Measurements from ENCODE around the gene ITIH4.

ITIH4 gene

DNA sequence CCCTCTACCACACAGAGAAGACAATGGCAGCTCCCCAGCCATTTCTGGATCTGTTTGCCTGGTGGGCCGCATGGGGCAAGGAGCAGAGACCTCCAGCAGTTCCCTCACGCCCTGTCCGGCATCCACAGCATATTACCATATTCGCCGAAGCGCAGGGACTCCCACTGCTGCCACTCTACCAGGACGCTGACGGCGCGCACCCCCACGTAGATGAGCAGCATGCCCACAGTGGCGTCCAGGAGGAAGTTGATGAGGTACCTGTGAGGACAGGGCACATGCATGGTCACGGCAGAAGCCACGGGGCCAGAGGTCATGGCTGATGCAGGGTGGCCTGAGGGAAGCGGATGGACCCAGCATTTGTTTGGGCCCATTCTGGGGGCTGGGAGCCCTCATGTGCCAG is 19.2 kb upstream of the ITIH4 start:
- Histone ChIP-seq H3K9me3 (ENCODE audit: control insufficient read depth, insufficient read depth, low read length) (no peaks in the 10 kb centered on the region), H3K4me1 (ENCODE audit: control insufficient read depth, insufficient read depth, low read length) (no peaks in the 10 kb centered on the region), H3K27ac (ENCODE audit: low read depth, low read length) (no peak overlapping the region), H3K4me3 (ENCODE audit: low read depth, low read length) (no peak overlapping the region), H3K27me3 (ENCODE audit: control insufficient read depth, insufficient read depth, low read length) (no peaks in the 10 kb centered on the region), H3K36me3 (ENCODE audit: control insufficient read depth, insufficient read depth, low read length) (peaks cover 44% of the 10 kb centered on the region), H3K9ac (ENCODE audit: low read depth, low read length) (no peak overlapping the region)

DNA sequence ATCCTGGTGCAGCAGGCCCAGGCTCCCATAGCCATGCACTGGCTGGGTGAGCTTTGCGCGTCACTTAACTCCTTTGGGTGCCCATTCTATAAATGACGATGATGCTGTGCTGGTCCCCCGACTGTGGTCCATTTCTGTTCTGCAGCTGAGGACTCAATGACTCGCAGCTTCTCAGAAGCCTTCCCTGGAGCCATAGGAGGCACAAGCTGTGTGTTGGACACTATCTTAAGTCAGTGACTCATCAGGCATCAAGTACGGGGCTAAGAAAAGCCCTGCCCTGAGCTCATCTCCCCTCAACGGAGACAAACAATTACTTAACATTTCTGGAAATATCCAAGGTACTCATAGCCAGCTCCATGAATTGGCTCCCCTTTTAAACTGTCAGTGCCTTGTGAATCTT is 18.1 kb upstream of the ITIH4 start:
- peaks cover 44% of the 10 kb centered on the region for H3K36me3 ChIP-seq (ENCODE audit: control insufficient read depth, insufficient read depth, low read length)
- no peak overlapping the region for H3K9ac ChIP-seq (ENCODE audit: low read depth, low read length)
- no peak overlapping the region for H3K27ac ChIP-seq (ENCODE audit: low read depth, low read length)
- H3K4me1 ChIP-seq (ENCODE audit: control insufficient read depth, insufficient read depth, low read length): no peaks in the 10 kb centered on the region
- no peaks in the 10 kb centered on the region for H3K9me3 ChIP-seq (ENCODE audit: control insufficient read depth, insufficient read depth, low read length)
- H3K4me3 ChIP-seq (ENCODE audit: low read depth, low read length): no peak overlapping the region
- H3K27me3 ChIP-seq (ENCODE audit: control insufficient read depth, insufficient read depth, low read length): no peaks in the 10 kb centered on the region

DNA sequence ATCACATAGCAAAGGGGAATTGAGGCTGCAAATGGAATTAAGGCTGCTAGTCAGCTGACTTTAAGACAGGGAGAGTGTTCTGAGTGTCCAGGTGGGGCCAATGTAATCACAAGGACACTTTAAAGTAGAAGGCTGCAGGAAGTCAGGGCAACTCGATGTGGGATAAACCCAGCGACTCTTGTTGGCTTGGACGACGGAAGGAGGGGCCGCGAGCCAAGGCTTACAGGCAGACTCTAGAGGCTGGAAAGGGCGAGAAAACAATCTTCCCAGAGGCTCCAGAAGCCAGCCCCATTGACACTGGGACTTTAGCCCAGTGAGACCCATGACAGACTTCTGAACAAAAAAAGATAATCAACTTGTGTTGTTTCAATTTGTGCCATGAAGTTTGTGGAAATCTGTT is 17.3 kb upstream of the ITIH4 start:
- no peaks in the 10 kb centered on the region for H3K9me3 ChIP-seq (ENCODE audit: control insufficient read depth, insufficient read depth, low read length)
- no peaks in the 10 kb centered on the region for H3K4me1 ChIP-seq (ENCODE audit: control insufficient read depth, insufficient read depth, low read length)
- H3K27ac ChIP-seq (ENCODE audit: low read depth, low read length): no peak overlapping the region
- no peaks in the 10 kb centered on the region for H3K27me3 ChIP-seq (ENCODE audit: control insufficient read depth, insufficient read depth, low read length)
- H3K36me3 ChIP-seq (ENCODE audit: control insufficient read depth, insufficient read depth, low read length): peaks cover 45% of the 10 kb centered on the region
- H3K4me3 ChIP-seq (ENCODE audit: low read depth, low read length): no peak overlapping the region
- H3K9ac ChIP-seq (ENCODE audit: low read depth, low read length): no peak overlapping the region

DNA sequence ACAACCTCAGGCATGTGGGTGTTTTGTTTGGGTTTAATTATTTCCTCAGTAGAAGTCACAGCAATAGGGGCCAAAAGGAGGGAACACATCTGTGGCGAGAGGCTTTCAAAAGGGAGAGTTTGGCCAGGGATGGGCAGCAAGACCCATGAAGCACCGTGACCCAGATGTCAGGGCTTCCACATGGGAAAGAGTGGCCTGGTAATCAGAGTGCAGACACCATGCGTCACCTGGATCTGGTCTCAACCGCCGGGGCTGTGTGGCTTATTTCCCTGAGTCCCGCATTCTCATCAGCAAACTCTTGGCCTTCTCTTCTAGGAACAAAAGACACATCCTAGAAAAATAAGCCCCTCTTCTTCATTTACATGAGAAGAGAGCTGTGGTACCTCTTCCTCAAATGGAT is 16.8 kb upstream of the ITIH4 start:
- H3K9me3 ChIP-seq (ENCODE audit: control insufficient read depth, insufficient read depth, low read length): no peaks in the 10 kb centered on the region
- no peak overlapping the region for H3K27ac ChIP-seq (ENCODE audit: low read depth, low read length)
- no peak overlapping the region for H3K9ac ChIP-seq (ENCODE audit: low read depth, low read length)
- no peaks in the 10 kb centered on the region for H3K27me3 ChIP-seq (ENCODE audit: control insufficient read depth, insufficient read depth, low read length)
- peaks cover 46% of the 10 kb centered on the region for H3K36me3 ChIP-seq (ENCODE audit: control insufficient read depth, insufficient read depth, low read length)
- no peak overlapping the region for H3K4me3 ChIP-seq (ENCODE audit: low read depth, low read length)
- H3K4me1 ChIP-seq (ENCODE audit: control insufficient read depth, insufficient read depth, low read length): no peaks in the 10 kb centered on the region

DNA sequence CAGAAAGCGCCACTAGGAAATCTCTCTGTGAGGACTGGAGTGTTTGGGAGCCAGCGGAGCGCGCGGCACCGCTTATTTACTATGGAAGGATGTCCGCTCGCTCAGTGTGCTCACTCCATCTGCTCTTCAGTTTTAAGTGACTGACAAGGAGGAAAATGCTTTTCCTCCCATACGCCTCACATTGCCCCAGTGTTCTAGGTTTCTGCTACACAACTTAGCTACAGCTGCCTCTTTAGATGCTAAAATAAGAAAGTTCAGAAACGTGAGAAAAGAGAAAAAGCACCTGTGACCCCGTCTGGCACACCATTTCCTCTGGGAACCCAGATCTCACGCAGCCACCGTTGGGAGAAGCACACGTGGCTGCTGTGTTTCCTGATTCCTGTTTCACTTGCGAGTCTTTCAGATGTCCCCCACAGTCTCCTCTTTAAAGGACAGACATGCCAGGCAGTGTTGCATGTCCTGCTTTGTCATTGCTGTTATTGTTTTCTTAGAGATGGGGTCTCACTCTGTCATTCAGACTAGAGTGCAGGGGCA is 16.0 kb upstream of the ITIH4 start:
- Histone ChIP-seq H3K9me3 (ENCODE audit: control insufficient read depth, insufficient read depth, low read length) (no peaks in the 10 kb centered on the region), H3K9ac (ENCODE audit: low read depth, low read length) (no peak overlapping the region), H3K27ac (ENCODE audit: low read depth, low read length) (no peak overlapping the region), H3K4me1 (ENCODE audit: control insufficient read depth, insufficient read depth, low read length) (no peaks in the 10 kb centered on the region), H3K4me3 (ENCODE audit: low read depth, low read length) (no peak overlapping the region), H3K27me3 (ENCODE audit: control insufficient read depth, insufficient read depth, low read length) (no peaks in the 10 kb centered on the region), H3K36me3 (ENCODE audit: control insufficient read depth, insufficient read depth, low read length) (peaks cover 46% of the 10 kb centered on the region)

DNA sequence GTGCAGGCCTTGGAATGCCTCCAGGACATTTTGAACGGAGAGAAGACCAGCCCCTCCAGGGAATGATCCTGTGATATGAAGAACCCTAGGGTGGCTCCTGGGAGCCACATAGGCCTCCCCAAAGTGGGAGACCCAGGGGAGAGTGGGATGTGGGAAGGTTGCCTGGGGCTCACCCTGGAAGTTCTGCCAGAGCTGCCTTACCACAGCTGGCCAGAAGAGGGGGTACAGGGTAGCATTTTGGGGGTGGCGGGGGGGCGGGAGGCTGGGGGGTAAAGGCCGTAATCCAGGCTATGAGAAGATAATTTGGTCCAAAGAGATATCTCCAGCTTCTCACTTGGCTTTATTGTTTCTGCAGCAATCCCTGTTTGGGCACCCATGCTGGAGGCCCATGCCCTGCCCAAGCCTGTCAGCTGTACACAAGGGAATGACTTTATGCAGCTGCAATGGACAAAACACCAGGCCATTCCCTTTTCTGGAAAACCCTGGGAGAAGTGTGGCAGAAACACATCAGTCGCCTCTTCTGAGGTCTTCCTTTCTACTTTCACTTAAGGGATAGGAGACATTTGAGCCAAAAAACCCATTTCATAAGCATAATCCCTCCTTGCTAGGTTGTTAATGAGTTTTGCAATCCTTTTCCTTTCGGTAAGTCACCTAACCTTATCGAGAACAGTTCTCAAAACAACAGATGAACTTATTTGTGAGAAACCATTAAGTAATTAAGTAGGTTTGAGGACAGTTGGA is 15.4 kb upstream of the ITIH4 start:
- no peaks in the 10 kb centered on the region for H3K4me1 ChIP-seq (ENCODE audit: control insufficient read depth, insufficient read depth, low read length)

DNA sequence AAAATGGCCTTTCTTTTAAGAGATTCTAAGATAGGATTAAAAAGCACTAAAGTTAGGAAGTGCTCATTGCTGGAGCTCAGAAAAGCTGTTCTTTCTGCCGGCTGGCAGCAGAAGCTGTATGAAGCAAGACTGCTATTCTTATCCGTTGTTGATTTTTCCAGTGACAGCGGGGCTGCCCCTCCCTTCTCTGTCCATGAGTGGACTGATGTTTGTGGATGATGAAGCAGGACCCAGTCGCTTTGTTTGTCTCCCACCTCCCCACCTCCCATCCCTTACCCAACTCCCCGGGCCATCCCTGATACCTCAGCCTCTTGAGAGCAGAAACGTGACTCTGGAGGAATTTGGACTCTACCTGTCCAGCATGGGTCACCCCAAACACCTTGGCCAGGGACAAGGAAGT is 14.7 kb upstream of the ITIH4 start:
- no peak overlapping the region for H3K27ac ChIP-seq (ENCODE audit: low read depth, low read length)
- H3K27me3 ChIP-seq (ENCODE audit: control insufficient read depth, insufficient read depth, low read length): no peaks in the 10 kb centered on the region
- H3K9me3 ChIP-seq (ENCODE audit: control insufficient read depth, insufficient read depth, low read length): no peaks in the 10 kb centered on the region
- no peak overlapping the region for H3K4me3 ChIP-seq (ENCODE audit: low read depth, low read length)
- no peak overlapping the region for H3K9ac ChIP-seq (ENCODE audit: low read depth, low read length)
- no peaks in the 10 kb centered on the region for H3K4me1 ChIP-seq (ENCODE audit: control insufficient read depth, insufficient read depth, low read length)
- peaks cover 52% of the 10 kb centered on the region for H3K36me3 ChIP-seq (ENCODE audit: control insufficient read depth, insufficient read depth, low read length)

More for the DNA sequence above, 15.4 kb upstream of the ITIH4 start:
- peaks cover 52% of the 10 kb centered on the region for H3K36me3 ChIP-seq (ENCODE audit: control insufficient read depth, insufficient read depth, low read length)
- H3K4me3 ChIP-seq (ENCODE audit: low read depth, low read length): no peak overlapping the region
- no peak overlapping the region for H3K9ac ChIP-seq (ENCODE audit: low read depth, low read length)
- H3K27ac ChIP-seq (ENCODE audit: low read depth, low read length): no peak overlapping the region
- H3K27me3 ChIP-seq (ENCODE audit: control insufficient read depth, insufficient read depth, low read length): no peaks in the 10 kb centered on the region
- H3K9me3 ChIP-seq (ENCODE audit: control insufficient read depth, insufficient read depth, low read length): no peaks in the 10 kb centered on the region

DNA sequence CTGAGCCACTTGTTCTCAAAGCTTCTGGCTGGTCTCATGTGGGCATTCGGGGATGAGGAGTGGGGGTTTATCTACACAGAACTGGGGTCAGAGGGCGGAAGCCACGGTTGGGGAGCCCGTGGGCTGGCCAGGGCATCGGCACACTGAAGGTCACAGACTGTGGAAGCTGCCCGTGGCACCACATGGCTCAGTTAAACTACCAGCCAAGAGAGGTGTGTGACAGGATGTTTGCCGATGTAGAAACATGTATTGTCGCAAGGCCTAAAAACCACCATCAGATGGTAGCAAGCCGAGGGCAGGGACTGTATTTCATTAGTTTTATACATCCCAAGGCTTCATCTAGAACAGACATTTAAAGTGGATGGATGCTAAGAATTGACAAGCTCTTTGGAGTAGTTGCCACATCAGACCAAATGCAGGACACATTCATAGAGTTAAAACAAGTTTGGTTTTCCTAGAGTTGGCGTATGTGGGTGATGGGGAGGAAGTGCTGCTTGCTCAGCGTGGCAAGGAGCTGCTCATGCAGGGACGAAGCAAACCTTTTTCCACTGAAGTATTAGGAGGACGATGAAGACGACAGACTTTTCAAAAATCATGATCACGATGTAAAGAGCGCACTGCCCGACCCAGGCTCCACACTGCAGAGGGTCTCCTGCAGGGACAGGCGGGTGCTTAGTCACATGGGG is 14.0 kb upstream of the ITIH4 start:
- Histone ChIP-seq H3K9me3 (ENCODE audit: control insufficient read depth, insufficient read depth, low read length) (no peaks in the 10 kb centered on the region), H3K4me1 (ENCODE audit: control insufficient read depth, insufficient read depth, low read length) (no peaks in the 10 kb centered on the region), H3K27me3 (ENCODE audit: control insufficient read depth, insufficient read depth, low read length) (no peaks in the 10 kb centered on the region), H3K4me3 (ENCODE audit: low read depth, low read length) (no peak overlapping the region), H3K36me3 (ENCODE audit: control insufficient read depth, insufficient read depth, low read length) (peaks cover 47% of the 10 kb centered on the region), H3K27ac (ENCODE audit: low read depth, low read length) (no peak overlapping the region), H3K9ac (ENCODE audit: low read depth, low read length) (no peak overlapping the region)

DNA sequence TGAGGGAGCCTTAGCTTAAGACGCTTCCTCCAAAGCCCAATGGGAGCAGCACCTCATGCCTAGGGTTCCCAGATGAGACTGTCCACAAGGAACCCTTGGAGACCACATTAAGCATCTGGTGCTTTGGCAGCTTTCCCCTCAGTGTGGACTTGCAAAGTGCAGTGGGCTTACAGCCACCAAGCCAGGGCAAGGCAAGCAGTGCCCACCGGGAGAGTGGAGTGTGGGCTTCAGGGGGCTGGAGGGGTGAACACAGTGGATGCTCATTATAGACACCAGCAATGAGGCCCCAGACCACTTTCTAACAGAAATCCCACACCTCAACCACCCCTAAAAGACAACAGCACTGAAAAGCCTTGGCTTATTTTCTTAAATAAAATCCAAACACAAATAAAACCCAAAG is 13.4 kb upstream of the ITIH4 start:
- Histone ChIP-seq H3K9ac (ENCODE audit: low read depth, low read length) (no peak overlapping the region), H3K4me3 (ENCODE audit: low read depth, low read length) (no peak overlapping the region), H3K4me1 (ENCODE audit: control insufficient read depth, insufficient read depth, low read length) (no peaks in the 10 kb centered on the region), H3K27me3 (ENCODE audit: control insufficient read depth, insufficient read depth, low read length) (no peaks in the 10 kb centered on the region), H3K36me3 (ENCODE audit: control insufficient read depth, insufficient read depth, low read length) (peaks cover 42% of the 10 kb centered on the region), H3K27ac (ENCODE audit: low read depth, low read length) (no peak overlapping the region), H3K9me3 (ENCODE audit: control insufficient read depth, insufficient read depth, low read length) (no peaks in the 10 kb centered on the region)

DNA sequence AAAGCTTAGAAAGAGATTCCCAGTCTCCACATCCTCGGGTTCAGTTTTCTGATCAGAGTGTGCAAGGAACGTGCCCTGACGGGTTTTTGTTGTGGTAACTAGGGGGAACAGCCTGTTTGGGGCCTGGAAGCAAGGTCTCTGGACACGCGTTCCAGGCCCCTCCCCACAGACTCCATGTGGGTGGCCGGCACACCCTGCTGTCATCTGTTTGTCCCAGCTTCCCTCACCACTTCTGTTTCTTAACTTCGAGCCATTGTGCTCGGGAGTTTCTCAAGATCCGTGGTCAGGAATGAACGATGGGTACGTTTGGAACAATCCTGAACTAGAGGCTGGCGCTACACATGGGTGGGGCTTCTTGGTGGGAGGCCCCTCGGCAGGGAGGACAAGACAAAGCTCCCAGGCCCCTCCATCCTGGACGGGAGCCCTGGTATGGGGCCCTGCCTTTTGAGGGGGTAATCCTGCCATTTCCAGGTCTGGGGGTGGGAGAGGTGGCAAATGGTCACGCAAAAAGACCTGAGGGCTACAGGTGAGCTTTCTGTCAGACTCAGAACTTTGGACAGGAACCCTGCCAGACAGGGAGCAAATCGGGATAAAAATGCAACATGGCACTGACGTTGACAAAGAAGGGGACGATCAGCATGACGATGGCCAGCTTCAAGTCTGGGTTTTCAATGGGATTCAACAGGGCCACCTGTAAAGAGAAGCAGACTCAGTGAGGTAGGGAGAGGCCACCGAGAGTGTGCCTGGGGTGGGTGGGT is 12.8 kb upstream of the ITIH4 start:
- Histone ChIP-seq H3K4me3 (ENCODE audit: low read depth, low read length) (no peak overlapping the region), H3K27ac (ENCODE audit: low read depth, low read length) (no peak overlapping the region), H3K4me1 (ENCODE audit: control insufficient read depth, insufficient read depth, low read length) (no peaks in the 10 kb centered on the region), H3K9me3 (ENCODE audit: control insufficient read depth, insufficient read depth, low read length) (no peaks in the 10 kb centered on the region), H3K36me3 (ENCODE audit: control insufficient read depth, insufficient read depth, low read length) (peaks cover 38% of the 10 kb centered on the region; the same call in 1 of the 2 replicates), H3K27me3 (ENCODE audit: control insufficient read depth, insufficient read depth, low read length) (no peaks in the 10 kb centered on the region), H3K9ac (ENCODE audit: low read depth, low read length) (no peak overlapping the region)

DNA sequence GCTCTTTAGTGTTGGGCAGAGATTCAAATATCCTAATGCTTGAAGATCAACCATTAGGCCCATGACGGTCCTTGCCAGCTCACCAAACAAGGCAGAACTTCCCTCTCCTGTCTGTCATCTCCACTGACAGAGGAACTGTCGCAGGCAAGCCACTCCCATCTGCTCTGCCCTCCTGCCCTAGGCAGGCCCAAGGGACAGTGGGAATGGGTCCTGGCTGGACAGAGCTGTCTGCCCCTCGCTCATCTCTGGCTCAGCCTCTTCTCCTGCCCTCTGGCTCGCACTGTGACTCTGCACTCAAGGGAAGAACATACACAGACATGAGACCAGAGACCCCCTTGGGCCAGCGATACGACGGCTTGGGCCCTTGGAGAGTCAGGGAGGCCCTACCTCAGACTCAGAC is 12.0 kb upstream of the ITIH4 start:
- peaks cover 30% of the 10 kb centered on the region; the same call in 1 of the 2 replicates for H3K36me3 ChIP-seq (ENCODE audit: control insufficient read depth, insufficient read depth, low read length)
- H3K4me3 ChIP-seq (ENCODE audit: low read depth, low read length): no peak overlapping the region
- no peaks in the 10 kb centered on the region for H3K27me3 ChIP-seq (ENCODE audit: control insufficient read depth, insufficient read depth, low read length)
- H3K9me3 ChIP-seq (ENCODE audit: control insufficient read depth, insufficient read depth, low read length): no peaks in the 10 kb centered on the region
- H3K9ac ChIP-seq (ENCODE audit: low read depth, low read length): no peak overlapping the region
- H3K27ac ChIP-seq (ENCODE audit: low read depth, low read length): no peak overlapping the region
- no peaks in the 10 kb centered on the region for H3K4me1 ChIP-seq (ENCODE audit: control insufficient read depth, insufficient read depth, low read length)

Data from HUES48 (cell line).